HepG2 (cell line): ENCODE measurements around the gene EGLN2. TPM values are rescaled to one million over a fixed set of nuclear protein-coding genes. Genes with fewer than 3 reads are reported as not detected.
"Not testable (repeated sequence)": the region's sequence is repeated elsewhere in the genome, so short reads cannot be mapped to it uniquely, and the experiment has no call there.

ENCODE experiments used
- ATAC-seq: fragments of 200-7000 bp; cut with Tn5 transposase; 3 replicates; pipeline ENCODE4 v1.9.1; 2020; ENCODE audit warnings: mild to moderate bottlenecking, moderate library complexity
- BruUV-seq: library from RNA; stranded (reverse); fragments of 400-500 nt; replicated peaks from 2 replicates; lab custom pipeline; 2021; lab: Mats Ljungman, UMichigan
- CTCF ChIA-PET: fragments of 300-600 bp; formaldehyde crosslinking; extraction: SDS; loops from one replicate; lab custom pipeline; 2021; ENCODE audit warnings: low total read pairs, inconsistent platforms, low intra/inter-chr PET ratio; lab: Yijun Ruan, JAX
- POLR2A ChIA-PET: fragments of 350-600 bp; sonication (Branson Sonifier 250); formaldehyde crosslinking; loops from one replicate; lab custom pipeline; 2020; ENCODE audit warnings: antibody characterized with exemption, inconsistent platforms; lab: Yijun Ruan, JAX
- DNase-seq: peaks from one replicate; pipeline ENCODE4 v3.0.0-alpha.2; 2015; ENCODE audit warnings: low spot score
- FAIRE-seq: peaks from 3 replicates; lab custom pipeline; 2011; peaks lifted over from hg19 to GRCh38; lab: Jason Lieb, UNC
- H2AFZ ChIP-seq: one replicate; pipeline ENCODE4 v1.6.1; 2011; ENCODE audit warnings: low read length, inconsistent platforms
- H3K27ac ChIP-seq: fragments of 300-600 bp; 3 replicates; pipeline ENCODE4 v1.8.0; 2011; ENCODE audit warnings: mixed run types, mild to moderate bottlenecking, mixed read lengths, low read length, inconsistent platforms; ENCODE audit not compliant: insufficient read depth; ENCODE audit errors: extremely low read length
- H3K27me3 ChIP-seq, 2 experiments: fragments of 200-600 bp in 1 of 2; 2 replicates in 1 of 2; 3 replicates in 1 of 2; pipeline versions ENCODE4 v1.6.0 to v1.8.0; 2011; ENCODE audit warnings: low read length in 2 of 2, mild to moderate bottlenecking in 2 of 2, moderate library complexity in 2 of 2, inconsistent platforms in 1 of 2; ENCODE audit not compliant: insufficient read depth in 2 of 2, control insufficient read depth in 1 of 2
- H3K36me3 ChIP-seq, 2 experiments: fragments of 200-600 bp in 1 of 2; replicated peaks in 1 of 2; 2 replicates in 1 of 2; 3 replicates in 1 of 2; pipeline versions ENCODE4 v1.5.1 to v1.8.0; 2011; ENCODE audit warnings: low read length in 2 of 2, inconsistent platforms in 1 of 2; ENCODE audit not compliant: insufficient read depth in 2 of 2, control insufficient read depth in 1 of 2
- H3K4me1 ChIP-seq: 2 replicates; pipeline ENCODE4 v1.5.1; 2012; ENCODE audit warnings: low read length, inconsistent platforms; ENCODE audit not compliant: insufficient read depth
- H3K4me2 ChIP-seq: 2 replicates; pipeline ENCODE4 v1.6.0; 2011; ENCODE audit warnings: low read depth, low read length, inconsistent platforms
- H3K4me3 ChIP-seq, 3 experiments: fragments of 200-600 bp in 1 of 3; sonication (generic), shearing (Covaris generic) in 1 of 3; replicated peaks in 1 of 3; 2 replicates each; pipeline ENCODE4 v1.5.1; 2011 to 2016; ENCODE audit warnings: low read length in 3 of 3, inconsistent platforms in 2 of 3, low read depth in 2 of 3, mild to moderate bottlenecking in 2 of 3, control low read depth in 1 of 3, mixed read lengths in 1 of 3; ENCODE audit not compliant: insufficient read depth in 1 of 3
- H3K79me2 ChIP-seq: one replicate; pipeline ENCODE4 v1.6.1; 2011; ENCODE audit warnings: low read length, inconsistent platforms; ENCODE audit not compliant: insufficient read depth
- H3K9ac ChIP-seq: 2 replicates; pipeline ENCODE4 v1.6.0; 2011; ENCODE audit warnings: mild to moderate bottlenecking, low read depth, low read length, inconsistent platforms; ENCODE audit not compliant: insufficient read depth
- H3K9me3 ChIP-seq: 2 replicates; pipeline ENCODE4 v1.5.1; 2012; ENCODE audit warnings: mild to moderate bottlenecking, low read length
- H4K20me1 ChIP-seq: 2 replicates; pipeline ENCODE4 v1.6.0; 2011; ENCODE audit warnings: inconsistent platforms, mild to moderate bottlenecking, low read length, moderate library complexity; ENCODE audit not compliant: insufficient read depth
- WGBS: methylation state at CpG from one replicate; pipeline ENCODE4 v1.1.6; 2017; ENCODE audit warnings: low lambda C conversion rate; 5-methylcytosine and 5-hydroxymethylcytosine counted together
- in situ Hi-C: cut with HindIII; loops from 2 replicates; pipeline ENCODE4 v1.10.0; 2017; ENCODE audit warnings: low pct_unique_long_range_greater_than_20kb; ENCODE audit not compliant: extremely low pct_ligation_motif_present
- intact Hi-C: fragments of 100-400 bp; cut with micrococcal nuclease; formaldehyde crosslinking; loops from one replicate; pipeline ENCODE4 v1.10.0; 2022; ENCODE audit not compliant: unreplicated experiment
- polyA plus RNA-seq, 8 experiments: library from polyadenylated mRNA; depleted of rRNA in 3 of 8; stranded (reverse) in 7 of 8; unstranded in 1 of 8; fragments of >200 nt; fragmentation: Illumina TruSeq in 4 of 8; extraction: Trizol in 4 of 8; gene quantifications; 2 replicates each; pipeline versions ENCODE4 v1.2.1 to v1.2.3, GENCODE V29; 2011 to 2016; ENCODE audit warnings: low read depth in 4 of 8, missing spikeins in 1 of 8, mixed read lengths in 1 of 8; ENCODE audit not compliant: insufficient read depth in 1 of 8
- total RNA-seq, 5 experiments: library from RNA; depleted of rRNA; stranded (reverse); fragments of >200 nt; fragmentation: Illumina TruSeq; extraction: Trizol; gene quantifications; 2 replicates each; pipeline ENCODE4 v1.2.3, GENCODE V29; 2016; ENCODE audit warnings: low read depth in 1 of 5
- TF ChIP-seq, protein P1 (sequence below): sonication (generic); formaldehyde crosslinking; IDR thresholded peaks from 2 replicates; pipeline ENCODE4 v1.4.0; 2020; ENCODE audit warnings: missing genetic modification reagents
- TF ChIP-seq, protein P2 (sequence below): fragments of 450-650 bp; IDR thresholded peaks from 2 replicates; pipeline ENCODE4 v1.6.1; 2016

EGLN2 gene
- total and polyA plus RNA-seq, 2 of the 13 experiments (the other 11 are each of a cell fraction or from before 2014, with no cell fraction given), result 16.5 to 40.8 TPM

DNA sequence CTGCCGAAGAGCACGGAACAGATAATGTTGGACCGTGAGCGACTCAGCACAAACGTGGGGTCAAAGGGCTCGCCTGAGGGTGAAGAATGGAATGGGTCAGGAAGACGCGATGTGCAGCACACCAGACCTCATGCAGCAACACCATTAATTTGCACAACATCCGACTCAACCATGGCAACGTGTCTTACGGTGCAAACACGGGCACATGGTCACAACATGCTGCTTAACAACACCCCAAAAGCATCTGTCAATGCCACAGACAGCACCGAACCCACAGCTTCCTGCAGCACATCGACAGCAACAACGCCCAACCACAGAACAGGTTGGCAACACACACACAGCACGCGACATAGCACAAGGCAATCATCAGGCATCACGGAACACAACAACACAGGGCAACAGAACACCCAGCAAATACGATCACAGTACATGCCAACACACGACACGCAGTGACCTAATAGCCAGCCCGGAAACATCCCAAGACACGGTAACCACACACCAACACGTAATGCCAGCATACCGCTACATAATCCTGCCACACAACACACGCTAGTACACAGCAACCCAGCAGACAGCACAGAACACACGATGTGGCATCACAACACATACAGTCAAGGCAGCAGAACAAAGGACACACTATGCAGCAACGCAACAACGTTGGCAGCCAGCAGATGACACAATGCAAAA lies 27.9 kb downstream of the EGLN2 start:
- POLR2A ChIA-PET, H3K79me2 ChIP-seq, DNase-seq, CTCF ChIA-PET, H3K9me3 ChIP-seq, H4K20me1 ChIP-seq, intact Hi-C loops, H3K9ac ChIP-seq, ATAC-seq, FAIRE-seq, H3K27ac ChIP-seq, H2AFZ ChIP-seq, in situ Hi-C loops, H3K4me2 ChIP-seq, BruUV-seq, H3K36me3 ChIP-seq, H3K4me3 ChIP-seq, H3K27me3 ChIP-seq: not testable (repeated sequence)
- 93% methylated on average over 29 of the region's 29 CpGs for WGBS
- H3K4me1 ChIP-seq, result peaks cover 37% of the 10 kb centered on the region
- TF ChIP-seq, protein P1, sequence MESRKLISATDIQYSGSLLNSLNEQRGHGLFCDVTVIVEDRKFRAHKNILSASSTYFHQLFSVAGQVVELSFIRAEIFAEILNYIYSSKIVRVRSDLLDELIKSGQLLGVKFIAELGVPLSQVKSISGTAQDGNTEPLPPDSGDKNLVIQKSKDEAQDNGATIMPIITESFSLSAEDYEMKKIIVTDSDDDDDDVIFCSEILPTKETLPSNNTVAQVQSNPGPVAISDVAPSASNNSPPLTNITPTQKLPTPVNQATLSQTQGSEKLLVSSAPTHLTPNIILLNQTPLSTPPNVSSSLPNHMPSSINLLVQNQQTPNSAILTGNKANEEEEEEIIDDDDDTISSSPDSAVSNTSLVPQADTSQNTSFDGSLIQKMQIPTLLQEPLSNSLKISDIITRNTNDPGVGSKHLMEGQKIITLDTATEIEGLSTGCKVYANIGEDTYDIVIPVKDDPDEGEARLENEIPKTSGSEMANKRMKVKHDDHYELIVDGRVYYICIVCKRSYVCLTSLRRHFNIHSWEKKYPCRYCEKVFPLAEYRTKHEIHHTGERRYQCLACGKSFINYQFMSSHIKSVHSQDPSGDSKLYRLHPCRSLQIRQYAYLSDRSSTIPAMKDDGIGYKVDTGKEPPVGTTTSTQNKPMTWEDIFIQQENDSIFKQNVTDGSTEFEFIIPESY (CRISPR knock-in tag), result peak; percentile 54; the same call in 1 of the 2 replicates
- TF ChIP-seq, protein P2, sequence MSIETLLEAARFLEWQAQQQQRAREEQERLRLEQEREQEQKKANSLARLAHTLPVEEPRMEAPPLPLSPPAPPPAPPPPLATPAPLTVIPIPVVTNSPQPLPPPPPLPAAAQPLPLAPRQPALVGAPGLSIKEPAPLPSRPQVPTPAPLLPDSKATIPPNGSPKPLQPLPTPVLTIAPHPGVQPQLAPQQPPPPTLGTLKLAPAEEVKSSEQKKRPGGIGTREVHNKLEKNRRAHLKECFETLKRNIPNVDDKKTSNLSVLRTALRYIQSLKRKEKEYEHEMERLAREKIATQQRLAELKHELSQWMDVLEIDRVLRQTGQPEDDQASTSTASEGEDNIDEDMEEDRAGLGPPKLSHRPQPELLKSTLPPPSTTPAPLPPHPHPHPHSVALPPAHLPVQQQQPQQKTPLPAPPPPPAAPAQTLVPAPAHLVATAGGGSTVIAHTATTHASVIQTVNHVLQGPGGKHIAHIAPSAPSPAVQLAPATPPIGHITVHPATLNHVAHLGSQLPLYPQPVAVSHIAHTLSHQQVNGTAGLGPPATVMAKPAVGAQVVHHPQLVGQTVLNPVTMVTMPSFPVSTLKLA, result 0 out of 2 replicates have a peak, but pooled peaks have one; percentile 19
